HG03571 (cell line): ENCODE measurements around the gene ARHGAP21.

Experiments
- ATAC-seq: cut with Tn5 transposase; IDR thresholded peaks from one replicate; pipeline ENCODE4 v1.9.1; 2021; ENCODE audit not compliant: unreplicated experiment

ARHGAP21 gene

DNA sequence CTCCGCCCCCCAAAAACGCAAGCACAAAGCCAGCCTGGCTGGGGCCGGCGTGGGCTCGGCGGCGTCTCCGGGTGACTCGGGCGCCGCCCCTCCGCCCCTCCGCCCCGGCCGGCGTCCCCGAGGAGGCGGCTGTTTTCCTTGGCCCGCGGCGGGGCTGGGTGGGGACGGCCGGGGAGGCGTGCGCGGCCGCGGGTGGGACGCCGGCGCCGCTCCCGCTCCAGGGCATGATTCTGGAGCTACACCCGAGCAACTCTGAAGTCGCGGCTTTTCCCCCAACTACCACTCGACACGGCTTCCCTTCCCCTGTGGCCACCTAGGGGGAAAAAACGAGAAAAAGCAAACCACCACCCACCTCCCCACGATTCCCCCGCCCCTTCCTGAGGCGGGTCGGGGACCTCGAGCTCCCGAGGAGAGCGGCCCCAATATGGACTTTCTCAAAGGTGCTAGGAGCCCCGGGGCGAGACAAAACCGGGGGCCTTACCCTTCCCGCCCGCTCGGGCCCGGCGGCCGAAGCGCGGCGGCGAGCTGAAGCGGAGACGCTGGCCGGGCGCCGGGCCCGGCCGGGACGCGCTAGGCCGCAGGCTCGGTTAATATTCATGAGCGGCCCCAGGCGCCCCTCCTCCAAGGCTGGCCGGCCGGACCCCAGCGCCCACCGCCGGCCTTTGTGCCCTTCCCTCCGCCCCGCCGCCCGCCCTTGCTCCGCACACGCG, 856 bp downstream of the ARHGAP21 start:
- peak; percentile 18 for ATAC-seq

DNA sequence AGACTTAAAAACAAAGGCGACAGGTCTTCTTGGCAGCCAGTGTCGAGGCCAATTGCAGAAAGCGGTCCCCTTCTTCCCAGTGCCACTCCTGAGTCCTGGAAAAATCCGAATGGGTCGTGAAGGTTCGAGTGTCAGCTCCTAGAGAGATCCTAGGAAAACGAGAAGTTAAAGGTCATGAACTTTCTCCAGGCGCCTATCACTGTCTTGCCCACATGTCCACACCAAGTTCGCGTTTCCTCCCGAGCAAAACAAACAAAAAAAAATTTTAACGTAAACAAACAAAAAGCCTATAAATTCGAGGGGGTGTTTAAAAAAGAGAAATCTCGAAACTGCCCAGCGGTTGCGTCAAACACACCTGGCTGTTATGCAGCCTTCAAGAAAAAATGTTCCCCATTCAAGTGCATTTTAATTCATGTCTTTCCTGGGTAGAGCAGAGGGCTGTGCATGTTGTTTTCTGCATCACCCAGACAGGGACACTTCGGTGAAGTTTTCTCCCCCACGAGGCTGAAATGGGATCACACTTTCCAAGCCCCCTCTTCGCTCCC, 1.5 kb downstream of the ARHGAP21 start:
- ATAC-seq: no peak

DNA sequence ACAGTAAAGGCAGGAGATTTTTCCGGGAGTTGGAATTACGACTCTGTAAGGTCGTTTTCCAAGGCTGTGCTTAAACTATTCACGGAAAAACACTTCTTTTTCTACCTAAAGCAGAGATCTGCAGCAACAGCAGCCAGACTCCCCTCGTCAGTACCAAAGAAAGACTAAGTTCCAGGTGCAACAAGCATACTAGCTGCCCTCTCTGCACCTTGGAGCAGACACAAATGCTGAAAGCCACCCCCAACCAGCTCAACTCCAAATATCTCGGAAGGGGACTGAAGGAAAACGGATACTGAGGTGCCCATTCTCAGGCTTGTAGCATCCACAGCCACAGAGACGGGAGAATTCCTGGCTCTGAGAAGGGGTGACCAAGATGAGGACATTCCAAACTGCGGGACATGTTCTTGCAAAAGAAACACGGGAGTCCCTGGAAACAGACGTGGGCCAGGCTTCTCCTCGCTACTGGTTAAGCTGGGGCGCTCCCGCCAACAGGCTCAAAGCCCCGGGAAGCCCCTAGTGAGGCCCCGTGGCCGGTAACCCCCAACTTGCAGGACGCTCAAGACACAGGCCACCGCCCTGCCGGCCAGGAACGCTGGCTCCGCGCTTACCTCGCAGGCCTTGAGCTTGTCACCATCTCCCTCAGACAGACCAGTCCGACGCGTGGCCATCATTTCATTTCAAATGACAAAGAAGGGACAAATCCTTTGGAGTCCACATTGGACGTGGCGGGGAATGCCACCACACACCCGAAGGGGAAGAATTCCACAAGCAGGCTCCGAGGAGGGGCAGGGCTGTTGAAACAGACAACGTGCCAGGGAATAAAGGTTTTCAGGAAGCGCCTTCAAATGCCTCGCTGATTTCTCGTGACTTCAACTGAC, 2.2 kb downstream of the ARHGAP21 start:
- no peak for ATAC-seq

DNA sequence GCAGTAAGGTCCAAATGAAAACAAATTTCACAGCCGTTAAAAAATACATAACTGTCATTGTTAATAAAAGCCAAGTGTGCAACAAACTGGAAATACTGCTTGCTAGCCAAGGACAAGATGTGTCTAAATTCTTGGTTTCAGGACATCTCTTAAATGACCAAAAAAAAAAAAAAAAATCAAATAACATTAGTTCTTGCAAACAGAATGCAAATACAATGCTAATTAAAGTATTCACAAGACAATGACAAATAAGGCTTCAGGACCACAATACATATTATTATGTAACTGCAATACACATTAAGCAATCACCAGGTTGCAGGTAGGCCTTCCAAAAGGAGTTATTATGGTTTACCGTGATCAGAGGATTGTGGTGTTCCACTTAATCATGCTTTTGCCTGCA, 3.6 kb downstream of the ARHGAP21 start:
- ATAC-seq: no peak

GRCh38 chr10:24718031-24718855, 5.4 kb downstream of the ARHGAP21 start:
- ATAC-seq: no peak

DNA sequence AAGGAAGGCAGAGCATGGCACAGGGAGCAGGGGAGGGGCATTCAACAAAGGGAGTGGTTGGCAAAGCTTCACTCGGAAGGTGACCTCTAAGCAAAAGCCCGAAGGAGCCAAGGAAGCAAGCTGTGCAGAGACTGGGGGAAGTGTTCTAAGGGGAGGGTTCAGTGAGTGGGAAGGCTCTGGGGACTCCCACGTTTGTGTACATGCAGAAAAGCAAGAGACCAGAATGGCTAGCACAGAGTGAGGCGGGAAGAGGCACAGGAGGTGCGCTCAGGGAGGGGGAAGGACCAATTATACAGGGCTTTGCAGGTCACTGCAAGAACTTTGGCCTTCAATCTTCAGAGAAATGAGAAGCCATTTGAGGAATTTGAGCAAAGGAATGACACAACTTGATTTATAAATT, 7.4 kb downstream of the ARHGAP21 start:
- no peak for ATAC-seq

DNA sequence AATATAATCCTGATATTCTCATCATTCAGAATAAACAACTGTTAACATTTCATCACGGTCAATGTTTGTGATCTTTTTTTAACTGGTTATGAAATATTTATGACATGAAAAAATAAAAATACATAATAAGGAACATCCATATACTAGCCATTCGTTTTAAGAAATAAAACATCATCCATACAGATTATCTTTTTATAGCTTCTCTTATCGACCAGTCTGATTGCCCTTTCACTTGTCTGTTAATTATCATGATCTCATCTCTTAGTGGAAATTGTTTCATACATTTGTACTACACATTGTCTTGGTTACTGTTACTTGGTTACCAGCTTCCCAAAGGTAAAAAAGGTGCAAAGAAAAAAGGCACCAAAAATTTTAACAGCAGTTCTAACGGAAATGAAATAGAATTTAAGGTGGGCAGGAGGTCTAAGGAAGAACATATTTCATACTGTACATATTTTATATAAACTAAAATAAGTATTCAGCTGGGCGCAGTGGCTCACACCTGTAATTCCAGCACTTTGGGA, 8.4 kb downstream of the ARHGAP21 start:
- ATAC-seq: no peak

GRCh38 chr10:24713086-24713485, 10.6 kb downstream of the ARHGAP21 start:
- no peak for ATAC-seq

DNA sequence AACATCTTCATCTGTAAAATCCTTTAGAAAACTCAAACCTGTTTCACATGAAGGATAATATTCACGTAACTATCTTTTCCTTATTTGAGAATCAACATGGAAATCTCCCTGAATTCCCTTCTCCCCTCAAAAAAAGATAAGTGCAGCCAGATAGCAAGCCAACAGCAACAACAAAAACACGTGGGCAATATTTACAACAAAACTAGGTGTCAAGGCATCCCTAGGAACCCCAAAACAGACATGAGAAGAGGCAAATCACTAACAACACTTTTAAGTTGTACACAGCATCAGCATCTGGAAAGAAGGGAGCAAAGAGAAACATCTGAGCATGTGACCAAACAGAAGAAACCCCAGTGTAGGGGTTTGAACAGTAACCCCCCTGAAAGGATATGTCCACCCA, 12.2 kb downstream of the ARHGAP21 start:
- ATAC-seq: no peak

DNA sequence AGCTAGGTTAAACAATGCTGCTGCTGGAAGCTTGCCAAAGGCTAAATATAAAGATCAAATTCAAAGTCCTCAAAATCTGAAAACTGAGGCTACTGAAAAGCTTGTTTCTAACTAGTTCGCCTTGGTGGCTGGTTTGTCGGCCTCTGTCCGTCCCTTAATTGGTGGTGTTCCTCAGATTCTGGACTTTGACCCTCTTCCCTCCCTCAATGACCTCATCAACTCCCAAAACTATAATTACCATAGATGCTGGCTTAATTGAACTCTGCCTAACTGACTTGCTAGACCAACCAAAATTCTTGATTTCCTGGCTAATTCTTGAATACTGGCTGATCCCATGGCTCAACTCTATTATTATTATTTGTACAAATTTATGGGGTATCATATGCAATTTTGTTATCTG, 15.6 kb downstream of the ARHGAP21 start:
- no peak for ATAC-seq

GRCh38 chr10:24707445-24707844, 16.2 kb downstream of the ARHGAP21 start:
- no peak for ATAC-seq

- peak; percentile 73 for ATAC-seq
Measured at GRCh38 chr10:24706479-24707118, 17.1 kb downstream of the ARHGAP21 start.

- ATAC-seq: no peak
Measured at GRCh38 chr10:24703700-24704099, 20.0 kb downstream of the ARHGAP21 start.

GRCh38 chr10:24701447-24701846, 22.2 kb downstream of the ARHGAP21 start:
- peak; percentile 84 for ATAC-seq

GRCh38 chr10:24700948-24701347, 22.7 kb downstream of the ARHGAP21 start:
- ATAC-seq: no peak

- ATAC-seq: no peak
Measured at GRCh38 chr10:24698270-24698669, 25.4 kb downstream of the ARHGAP21 start.

- ATAC-seq: no peak
Measured at GRCh38 chr10:24697080-24697479, 26.6 kb downstream of the ARHGAP21 start.

DNA sequence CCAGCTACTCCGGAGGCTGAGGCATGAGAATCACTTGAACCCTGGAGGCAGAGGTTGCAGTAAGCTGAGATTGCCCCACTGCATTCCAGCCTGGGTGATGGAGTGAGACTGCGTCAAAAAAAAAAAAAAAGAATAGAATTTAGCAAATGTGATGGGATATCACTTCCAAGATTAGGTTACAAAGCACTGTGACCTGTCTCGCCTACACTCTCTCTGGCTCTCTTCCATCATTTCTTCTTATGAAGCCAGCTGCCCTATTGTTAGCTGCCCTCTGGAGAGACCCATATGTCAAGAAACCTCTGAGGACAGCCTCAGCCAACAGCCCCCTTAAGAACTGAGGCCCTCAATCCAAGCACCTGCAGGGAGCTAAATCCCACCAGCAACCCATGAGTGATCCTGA, 28.2 kb downstream of the ARHGAP21 start:
- no peak for ATAC-seq

- no peak for ATAC-seq
Measured at GRCh38 chr10:24694086-24694485, 29.6 kb downstream of the ARHGAP21 start.

- no peak for ATAC-seq
Measured at GRCh38 chr10:24690961-24691512, 32.6 kb downstream of the ARHGAP21 start.
